IPS-NIHi11 (cell line): Measurements from ENCODE around the gene HADHB.
A peak's percentile ranks its signal among the peaks of the same experiment; 100 is the strongest.

Experiments used
- DNase-seq: peaks from one replicate; pipeline ENCODE4 v3.0.0; 2012; ENCODE audit warnings: mixed read lengths, low spot score

The HADHB gene

GRCh38 chr2:26244309-26245230, at the start of gene HADHB, which contains the start of gene HADHA:
Gene HADHB (plus strand): TSS chr2:26244939. CDS start chr2:26254255, 9,316 bp downstream.
Gene HADHA (minus strand): TSS chr2:26244632. CDS start chr2:26244596, 36 bp downstream.
- peak; percentile 88 for DNase-seq

- no peak for DNase-seq
These were observed 49.4 kb upstream of the HADHB start for GRCh38 chr2:26195040-26195984.

GRCh38 chr2:26196683-26197418, 47.9 kb upstream of the HADHB start:
- no peak for DNase-seq

GRCh38 chr2:26197516-26197915, 47.2 kb upstream of the HADHB start:
- no peak for DNase-seq

GRCh38 chr2:26202981-26203490, 41.7 kb upstream of the HADHB start:
- DNase-seq: no peak

GRCh38 chr2:26203906-26204305, 40.8 kb upstream of the HADHB start:
- DNase-seq: no peak

GRCh38 chr2:26212011-26212410, 32.7 kb upstream of the HADHB start:
- no peak for DNase-seq

- DNase-seq: no peak
These were observed 30.0 kb upstream of the HADHB start for GRCh38 chr2:26214759-26215158.

- DNase-seq: no peak
These were observed 28.9 kb upstream of the HADHB start for GRCh38 chr2:26215833-26216232.

- no peak for DNase-seq
These were observed 28.2 kb upstream of the HADHB start for GRCh38 chr2:26216587-26216986.

GRCh38 chr2:26217720-26218119, 27.0 kb upstream of the HADHB start:
- no peak for DNase-seq

- no peak for DNase-seq
These were observed 21.7 kb upstream of the HADHB start for GRCh38 chr2:26223018-26223417.

- no peak for DNase-seq
These were observed 20.6 kb upstream of the HADHB start for GRCh38 chr2:26224095-26224494.

- DNase-seq: no peak
These were observed 15.1 kb upstream of the HADHB start for GRCh38 chr2:26229595-26229994.

GRCh38 chr2:26230806-26231205, 13.9 kb upstream of the HADHB start:
- no peak for DNase-seq

GRCh38 chr2:26235089-26235488, 9.7 kb upstream of the HADHB start:
- no peak for DNase-seq

- no peak for DNase-seq
These were observed 6.9 kb upstream of the HADHB start for GRCh38 chr2:26237868-26238267.

- no peak for DNase-seq
These were observed 6.3 kb upstream of the HADHB start for GRCh38 chr2:26238311-26238958.

- no peak for DNase-seq
These were observed 2.8 kb upstream of the HADHB start for GRCh38 chr2:26241928-26242436.

GRCh38 chr2:26243470-26244308, 1.1 kb upstream of the HADHB start:
- DNase-seq: no peak
